Lung (tissue), 12 donors: ENCODE measurements around the gene NLN. TPM values are rescaled to one million over a fixed set of nuclear protein-coding genes. Genes with fewer than 3 reads are reported as not detected.
"Not testable (repeated sequence)": the region's sequence is repeated elsewhere in the genome, so short reads cannot be mapped to it uniquely, and the experiment has no call there.

Experiments used
- ATAC-seq: fragments of 200-7000 bp; cut with Tn5 transposase; one replicate; pipeline ENCODE4 v1.9.1; 2020; ENCODE audit warnings: moderate number of reproducible peaks; ENCODE audit not compliant: insufficient read depth, low FRiP score
- DNase-seq, 3 donors: peaks; one replicate each; pipeline ENCODE4 v3.0.0-alpha.2; 2013 to 2017
- H3K27ac ChIP-seq, 2 donors: one replicate each; pipeline ENCODE4 v1.5.1; 2013; ENCODE audit warnings: mild to moderate bottlenecking in 2 of 2, moderate library complexity in 2 of 2, control low read depth in 1 of 2, inconsistent platforms in 1 of 2, low read depth in 1 of 2, low read length in 1 of 2
- H3K27me3 ChIP-seq, 3 donors: one replicate each; pipeline ENCODE4 v1.5.1; 2013; ENCODE audit warnings: low read length in 2 of 3; ENCODE audit not compliant: control insufficient read depth in 3 of 3, insufficient read depth in 3 of 3
- H3K36me3 ChIP-seq, 4 donors: one replicate each; pipeline ENCODE4 v1.5.1; 2013; ENCODE audit warnings: low read length in 4 of 4, mild to moderate bottlenecking in 1 of 4, moderate library complexity in 1 of 4; ENCODE audit not compliant: control insufficient read depth in 4 of 4, insufficient read depth in 4 of 4
- H3K4me1 ChIP-seq, 5 donors: one replicate each; pipeline ENCODE4 v1.5.1; 2013; ENCODE audit warnings: low read length in 5 of 5, mild to moderate bottlenecking in 2 of 5, moderate library complexity in 1 of 5; ENCODE audit not compliant: control insufficient read depth in 5 of 5, insufficient read depth in 5 of 5
- H3K4me3 ChIP-seq: one replicate; pipeline ENCODE4 v1.5.1; 2013; ENCODE audit warnings: mild to moderate bottlenecking, control low read depth, moderate library complexity
- H3K9ac ChIP-seq, 2 donors: one replicate each; pipeline ENCODE4 v1.5.1; 2013; ENCODE audit warnings: low read length in 2 of 2, control low read depth in 1 of 2; ENCODE audit not compliant: insufficient read depth in 1 of 2
- H3K9me3 ChIP-seq, 4 donors: one replicate each; pipeline ENCODE4 v1.5.1; 2013; ENCODE audit warnings: low read length in 3 of 4, mild to moderate bottlenecking in 1 of 4, moderate library complexity in 1 of 4; ENCODE audit not compliant: control insufficient read depth in 4 of 4, insufficient read depth in 3 of 4
- WGBS, 2 donors: extraction: QIAGEN DNeasy Blood & Tissue Kit; methylation state at CpG; one replicate each; pipeline ENCODE4 v1.1.7; 2013; 5-methylcytosine and 5-hydroxymethylcytosine counted together
- polyA plus RNA-seq, 2 donors: library from polyadenylated mRNA; stranded (reverse); fragments of 200-250 nt; gene quantifications; one replicate each; pipeline ENCODE4 v1.2.1, GENCODE V29; 2013
- total RNA-seq, 2 donors: library from RNA; depleted of rRNA in 1 of 2; stranded (reverse); fragments of >200 nt in 1 of 2; gene quantifications; one replicate each; pipeline ENCODE4 v1.2.1, GENCODE V29; 2014 to 2021
- TF ChIP-seq, protein P1 (sequence below): IDR thresholded peaks from 2 replicates; pipeline ENCODE4 v1.5.1; 2012; ENCODE audit warnings: mild to moderate bottlenecking; ENCODE audit errors: control extremely low read depth, extremely low read depth
- donor health status: control.
- donor health status: control.
- donor health status: Bipolar disorder and iron deficiency.
- donor health status: healthy.
- donor health status: DM: yes; HTN: yes; CAD: no.

The NLN gene
- total and polyA plus RNA-seq, 4 donors, result 2.9 to 21.3 (median 11.8) TPM

DNA sequence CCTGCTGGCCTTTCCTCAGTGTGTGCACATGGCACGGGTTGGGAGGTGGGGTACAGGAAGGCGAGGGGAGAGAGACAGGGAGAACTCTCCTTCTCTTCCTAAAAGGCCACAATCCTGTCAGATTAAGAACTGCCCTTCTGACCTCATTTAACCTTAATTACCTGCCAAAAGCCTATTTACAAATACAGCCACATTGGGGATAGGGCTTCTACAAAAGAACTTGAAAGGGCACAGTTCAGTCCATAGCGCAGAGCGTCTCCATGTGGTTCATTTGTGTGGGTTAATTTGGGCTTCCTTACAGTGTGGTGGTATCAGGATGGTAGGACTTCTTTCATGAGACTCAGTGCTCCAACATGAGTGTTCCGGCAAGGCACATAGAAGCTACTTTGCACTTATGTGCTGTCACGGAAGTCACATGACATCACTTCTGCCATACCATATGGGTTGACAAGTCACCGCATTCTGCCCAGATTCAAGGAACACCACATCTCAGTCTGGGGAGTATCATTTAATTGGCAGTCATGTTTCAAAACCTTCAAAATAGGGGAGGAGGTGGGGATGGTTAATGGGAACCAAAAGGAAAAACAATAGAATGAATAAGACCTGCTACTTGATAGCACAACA, 46.8 kb downstream of the NLN start:
- no peak overlapping the region for H3K27ac ChIP-seq
- H3K4me1 ChIP-seq, result no peaks in the 10 kb centered on the region
- ATAC-seq (no peak), DNase-seq (no peak)
- TF ChIP-seq, protein P1, sequence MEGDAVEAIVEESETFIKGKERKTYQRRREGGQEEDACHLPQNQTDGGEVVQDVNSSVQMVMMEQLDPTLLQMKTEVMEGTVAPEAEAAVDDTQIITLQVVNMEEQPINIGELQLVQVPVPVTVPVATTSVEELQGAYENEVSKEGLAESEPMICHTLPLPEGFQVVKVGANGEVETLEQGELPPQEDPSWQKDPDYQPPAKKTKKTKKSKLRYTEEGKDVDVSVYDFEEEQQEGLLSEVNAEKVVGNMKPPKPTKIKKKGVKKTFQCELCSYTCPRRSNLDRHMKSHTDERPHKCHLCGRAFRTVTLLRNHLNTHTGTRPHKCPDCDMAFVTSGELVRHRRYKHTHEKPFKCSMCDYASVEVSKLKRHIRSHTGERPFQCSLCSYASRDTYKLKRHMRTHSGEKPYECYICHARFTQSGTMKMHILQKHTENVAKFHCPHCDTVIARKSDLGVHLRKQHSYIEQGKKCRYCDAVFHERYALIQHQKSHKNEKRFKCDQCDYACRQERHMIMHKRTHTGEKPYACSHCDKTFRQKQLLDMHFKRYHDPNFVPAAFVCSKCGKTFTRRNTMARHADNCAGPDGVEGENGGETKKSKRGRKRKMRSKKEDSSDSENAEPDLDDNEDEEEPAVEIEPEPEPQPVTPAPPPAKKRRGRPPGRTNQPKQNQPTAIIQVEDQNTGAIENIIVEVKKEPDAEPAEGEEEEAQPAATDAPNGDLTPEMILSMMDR, result no peak
- no peaks in the 10 kb centered on the region for H3K27me3 ChIP-seq
- H3K9ac ChIP-seq, result no peak overlapping the region
- H3K4me3 ChIP-seq, result no peak overlapping the region
- H3K36me3 ChIP-seq, result peaks cover 0 to 4% (median 0%) of the 10 kb centered on the region in 4 donors
- WGBS, 2 donors, result 94 to 98% methylated on average over 7 of the region's 7 CpGs
- peaks cover 0 to 3% (median 0%) of the 10 kb centered on the region in 4 donors for H3K9me3 ChIP-seq

- Histone ChIP-seq H3K9me3 (peaks cover 0 to 3% (median 0%) of the 10 kb centered on the region in 4 donors), H3K4me3 (no peak overlapping the region), H3K4me1 (no peaks in the 10 kb centered on the region), H3K27ac (no peak overlapping the region), H3K36me3 (peaks cover 0 to 4% (median 0%) of the 10 kb centered on the region in 4 donors), H3K27me3 (no peaks in the 10 kb centered on the region), H3K9ac (no peak overlapping the region)
- 0 to 87% methylated on average over 1 of the region's 1 CpG for WGBS, 2 donors
- ATAC-seq, result no peak
- no peak for DNase-seq
- TF ChIP-seq, protein P1, result no peak
Measured at GRCh38 chr5:65769539-65769938, 47.5 kb downstream of the NLN start.

DNA sequence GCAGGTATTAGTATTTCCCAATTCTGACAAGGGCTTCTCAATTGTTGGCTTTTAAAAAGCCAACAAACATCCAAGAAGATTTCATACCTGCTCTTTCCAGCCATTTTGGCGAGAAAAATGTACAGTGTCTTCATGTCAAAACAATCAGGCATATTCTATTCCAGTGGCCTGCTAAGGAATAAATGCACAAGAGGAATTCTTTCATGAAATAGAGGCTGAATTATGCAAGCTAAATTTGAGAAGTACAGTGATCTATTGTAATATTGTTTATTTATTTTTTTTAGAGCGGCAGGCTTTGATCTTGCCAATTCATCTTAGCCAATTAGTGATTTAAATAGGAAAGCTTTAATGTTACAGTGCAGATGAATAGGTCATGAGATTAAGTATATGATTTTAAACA, 49.3 kb downstream of the NLN start:
- TF ChIP-seq, protein P1, result no peak
- no peaks in the 10 kb centered on the region for H3K27me3 ChIP-seq
- no peak for ATAC-seq
- peaks cover 0 to 3% (median 0%) of the 10 kb centered on the region in 4 donors for H3K9me3 ChIP-seq
- WGBS, 2 donors, result 88 to 91% methylated on average over 2 of the region's 2 CpGs
- peaks cover 0 to 2% (median 0%) of the 10 kb centered on the region in 5 donors for H3K4me1 ChIP-seq
- H3K36me3 ChIP-seq, result peaks cover 0 to 4% (median 0%) of the 10 kb centered on the region in 4 donors
- no peak overlapping the region for H3K27ac ChIP-seq
- DNase-seq, result no peak
- H3K4me3 ChIP-seq, result no peak overlapping the region
- no peak overlapping the region for H3K9ac ChIP-seq

GRCh38 chr5:65772963-65773362, 51.0 kb downstream of the NLN start:
- ATAC-seq, H3K36me3 ChIP-seq, H3K4me3 ChIP-seq, H3K4me1 ChIP-seq, H3K27me3 ChIP-seq, H3K9ac ChIP-seq, H3K27ac ChIP-seq, H3K9me3 ChIP-seq, DNase-seq: not testable (repeated sequence)
- 100% methylated on average over 2 of the region's 2 CpGs for WGBS, 2 donors
